HTERT RPE-1 (cell line): Measurements from ENCODE around the gene CACNA1S.

Experiments
- in situ Hi-C: fragments of 300-500 bp; cut with MboI; formaldehyde crosslinking; loops from 4 replicates; pipeline ENCODE4 v1.14.3; 2020; ENCODE audit warnings: low sequenced_read_pairs

Gene CACNA1S

GRCh38 chr1:201096041-201096461, 16.2 kb downstream of the CACNA1S start:
- in situ Hi-C loops = no loop called here

- in situ Hi-C loops = no loop called here
Observed at GRCh38 chr1:201095581-201095980, 16.6 kb downstream of the CACNA1S start.

GRCh38 chr1:201094832-201095231, 17.4 kb downstream of the CACNA1S start:
- in situ Hi-C loops = no loop called here

GRCh38 chr1:201093962-201094361, 18.3 kb downstream of the CACNA1S start:
- in situ Hi-C loops = no loop called here

- in situ Hi-C loops = no loop called here
Observed at GRCh38 chr1:201093561-201093960, 18.7 kb downstream of the CACNA1S start.

GRCh38 chr1:201092738-201093137, 19.5 kb downstream of the CACNA1S start:
- in situ Hi-C loops = no loop called here

- in situ Hi-C loops = no loop called here
Observed at GRCh38 chr1:201091256-201091655, 21.0 kb downstream of the CACNA1S start.

GRCh38 chr1:201090541-201090940, 21.7 kb downstream of the CACNA1S start:
- in situ Hi-C loops = no loop called here

- in situ Hi-C loops = no loop called here
Observed at GRCh38 chr1:201089596-201089995, 22.6 kb downstream of the CACNA1S start.

GRCh38 chr1:201088901-201089525, 23.2 kb downstream of the CACNA1S start:
- in situ Hi-C loops = no loop called here

GRCh38 chr1:201088395-201088794, 23.8 kb downstream of the CACNA1S start:
- in situ Hi-C loops = no loop called here

- in situ Hi-C loops = no loop called here
Observed at GRCh38 chr1:201085902-201086735, 26.1 kb downstream of the CACNA1S start.

GRCh38 chr1:201084295-201084694, 27.9 kb downstream of the CACNA1S start:
- in situ Hi-C loops = no loop called here

- in situ Hi-C loops = no loop called here
Observed at GRCh38 chr1:201083741-201084140, 28.5 kb downstream of the CACNA1S start.

- in situ Hi-C loops = no loop called here
Observed at GRCh38 chr1:201080135-201080534, 32.1 kb downstream of the CACNA1S start.

- in situ Hi-C loops = no loop called here
Observed at GRCh38 chr1:201077736-201078135, 34.5 kb downstream of the CACNA1S start.

- in situ Hi-C loops = no loop called here
Observed at GRCh38 chr1:201077116-201077515, 35.1 kb downstream of the CACNA1S start.

- in situ Hi-C loops = no loop called here
Observed at GRCh38 chr1:201076092-201076491, 36.1 kb downstream of the CACNA1S start.

GRCh38 chr1:201074018-201074417, 38.2 kb downstream of the CACNA1S start:
- in situ Hi-C loops = no loop called here

- in situ Hi-C loops = no loop called here
Observed at GRCh38 chr1:201072922-201073321, 39.3 kb downstream of the CACNA1S start.

- in situ Hi-C loops = no loop called here
Observed at GRCh38 chr1:201072149-201072548, 40.1 kb downstream of the CACNA1S start.

GRCh38 chr1:201069636-201070035, 42.6 kb downstream of the CACNA1S start:
- in situ Hi-C loops = no loop called here
